Myometrial cell (primary cell): ENCODE results near the gene LBP. TPM values are rescaled to one million over a fixed set of nuclear protein-coding genes. Genes with fewer than 3 reads are reported as not detected.

Source experiments
- total RNA-seq: library from RNA; depleted of rRNA; stranded (reverse); fragments of >200 nt; gene quantifications from 2 replicates; pipeline ENCODE4 v1.2.3, GENCODE V29; 2015

The LBP gene
- total RNA-seq = not detected in 2 replicates

GRCh38 chr20:38346247-38346651 is at the start of gene LBP:
Gene LBP (plus strand): TSS chr20:38346482. CDS start chr20:38346517, 35 bp downstream.

GRCh38 chr20:38303908-38304379 is 42.3 kb upstream of the LBP start, which contains the start of gene BPI:
Gene BPI (plus strand): TSS chr20:38304156. CDS start chr20:38304224, 68 bp downstream.

Other genes starting within 250 kb of the LBP start
- 1,107 and 1,197 TPM in 2 replicates for gene TGM2, start 181.2 kb upstream of the LBP start, total RNA-seq
- 2.8 and 3.5 TPM in 2 replicates for gene KIAA1755, start 85.7 kb upstream of the LBP start, total RNA-seq
- not detected in 2 replicates for gene BPI, start 42.3 kb upstream of the LBP start, total RNA-seq
- 3.2 and 15.2 TPM in 2 replicates for gene SNHG17, start 88.8 kb downstream of the LBP start, total RNA-seq
- gene RALGAPB, start 126.4 kb downstream of the LBP start, total RNA-seq = 19.3 and 21.6 TPM in 2 replicates
- not detected in 2 replicates for gene ADIG, start 234.7 kb downstream of the LBP start, total RNA-seq